ENCODE measurements around the gene BICDL2.

Gene BICDL2

DNA sequence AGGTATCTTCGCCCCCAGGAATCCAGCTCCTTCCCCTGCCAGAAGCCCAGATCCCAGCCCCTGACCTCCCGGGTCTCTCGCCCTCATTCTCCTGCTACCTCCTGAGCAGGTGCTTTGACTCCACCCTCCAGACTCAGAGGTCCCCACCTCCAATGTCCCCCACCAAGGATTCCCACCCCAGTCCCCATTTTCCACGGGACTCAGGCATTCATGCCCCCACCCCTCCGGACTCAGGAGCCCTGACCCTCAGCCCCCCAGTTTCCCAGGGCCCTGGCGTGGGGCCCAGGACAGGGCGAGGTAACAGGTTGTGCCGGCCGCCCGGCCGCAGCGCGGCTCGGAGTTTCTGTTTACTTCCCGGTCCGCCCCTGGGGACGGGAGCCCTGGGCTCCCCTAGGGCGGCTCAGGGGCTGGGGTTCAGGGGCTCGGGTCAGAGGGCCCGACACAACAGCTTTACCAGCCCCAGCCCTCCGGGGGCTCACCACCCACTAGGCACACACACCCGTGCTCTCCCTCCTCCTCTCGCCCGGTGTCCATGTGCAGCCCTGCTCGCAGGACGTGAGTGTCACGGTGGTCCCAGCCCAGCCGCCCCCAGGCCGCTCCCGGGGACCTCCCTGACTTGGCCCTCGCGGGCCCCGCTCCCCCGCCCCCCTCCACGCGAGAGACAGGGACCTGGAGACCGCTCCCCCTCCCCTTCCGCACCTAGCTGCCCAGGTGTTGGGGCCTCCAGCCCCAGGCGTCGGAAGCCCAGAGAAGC lies 595 bp downstream of the BICDL2 start:
- H3K9me3 ChIP-seq: no peaks in the 10 kb centered on the region
- peaks cover 100% of the 10 kb centered on the region for H3K27me3 ChIP-seq
- no peaks in the 10 kb centered on the region for H3K36me3 ChIP-seq
- H3K27ac ChIP-seq: no peak overlapping the region
- TF ChIP-seq Cebpa-rat (IDR thresholded peaks at IDR 0.05): no peak
- no peak overlapping the region for H3K9ac ChIP-seq
- peaks cover 45% of the 10 kb centered on the region for H4K20me1 ChIP-seq
- H3K4me1 ChIP-seq: peaks cover 13% of the 10 kb centered on the region
- peak overlapping the region; percentile 31; the same call in 1 of the 2 replicates for H3K4me3 ChIP-seq
- peak overlapping the region; percentile 61 for H3K4me2 ChIP-seq

- TF ChIP-seq Cebpa-rat (IDR thresholded peaks at IDR 0.05): no peak
- Histone ChIP-seq H3K27me3 (peaks cover 100% of the 10 kb centered on the region), H3K36me3 (no peaks in the 10 kb centered on the region), H3K27ac (no peak overlapping the region), H3K9me3 (no peaks in the 10 kb centered on the region), H3K4me1 (peaks cover 13% of the 10 kb centered on the region), H3K9ac (no peak overlapping the region), H3K4me3 (no peak overlapping the region), H4K20me1 (peaks cover 52% of the 10 kb centered on the region), H3K4me2 (peak overlapping the region; percentile 61)
Measured at GRCh38 chr16:3035289-3035971, 1.3 kb downstream of the BICDL2 start.

DNA sequence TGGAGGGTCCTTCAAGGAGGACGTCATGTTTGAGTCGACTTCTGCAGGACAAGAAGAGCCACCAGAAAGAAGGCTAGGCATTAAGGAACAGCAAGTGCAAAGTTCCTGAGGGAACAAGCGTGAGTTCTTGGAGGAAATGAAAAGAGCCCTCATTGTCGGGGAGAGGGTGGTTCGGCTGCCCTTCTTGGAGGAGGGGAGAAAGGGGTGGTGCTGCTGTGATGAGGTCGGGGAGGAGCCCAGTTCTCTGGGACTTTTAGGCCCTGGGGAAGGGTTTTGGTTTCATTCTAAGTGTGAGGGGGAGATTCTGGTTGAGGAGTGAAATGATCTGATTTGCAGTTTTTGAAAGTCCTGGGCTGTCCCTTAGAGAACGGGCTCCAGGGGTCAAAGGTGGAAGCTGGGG lies 4.1 kb downstream of the BICDL2 start:
- H3K27me3 ChIP-seq: peaks cover 95% of the 10 kb centered on the region
- H3K4me2 ChIP-seq: no peak overlapping the region

DNA sequence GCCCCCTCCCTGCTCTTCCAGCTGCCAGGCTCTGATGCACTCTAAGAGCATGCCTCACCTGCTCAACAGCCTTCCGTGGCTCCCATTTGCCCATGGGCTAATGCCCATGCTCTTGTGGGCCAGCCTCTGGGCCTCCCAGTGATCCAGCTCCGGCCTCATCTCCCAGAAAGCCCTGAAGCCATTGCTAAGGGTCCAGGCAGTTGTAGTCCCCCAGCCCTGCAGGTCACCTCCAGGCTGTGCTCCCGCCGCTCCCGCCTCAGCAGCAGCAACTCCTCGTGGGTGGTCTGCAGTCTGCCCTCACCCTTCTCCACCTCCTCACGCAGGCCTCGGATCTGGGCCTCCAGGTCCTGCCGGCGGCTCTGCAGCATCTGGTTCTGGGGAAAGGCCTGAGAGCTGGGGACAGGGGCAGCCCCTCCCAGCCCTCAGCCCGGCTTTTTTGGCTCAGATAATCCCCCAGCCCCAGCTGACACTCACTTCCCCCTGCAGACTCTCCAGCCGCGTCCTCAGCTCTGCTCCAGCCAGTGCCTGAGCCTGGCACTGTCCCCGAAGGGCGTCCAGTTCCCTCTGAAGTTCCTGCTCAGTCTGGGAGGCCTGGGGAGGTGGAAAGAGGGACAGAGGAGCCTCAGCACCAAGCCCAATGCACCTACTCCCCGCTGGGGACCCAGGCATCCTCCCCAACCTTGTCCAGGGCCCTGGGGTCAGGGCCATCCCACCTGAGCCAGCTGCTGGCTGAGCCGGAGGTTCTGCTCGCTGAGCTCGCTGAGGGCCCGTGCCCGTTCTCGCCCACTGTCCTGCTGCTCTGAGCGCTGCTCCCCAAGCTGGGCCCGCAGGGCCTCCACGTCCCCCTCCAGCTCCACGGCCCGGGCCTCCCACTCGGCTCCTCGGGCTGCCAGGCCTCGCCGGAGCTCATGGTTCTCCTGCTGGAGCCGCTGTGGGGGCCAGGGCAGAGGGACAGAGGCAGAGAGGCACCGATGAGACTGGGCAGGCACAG lies 6.2 kb downstream of the BICDL2 start:
- no peak overlapping the region for H3K27ac ChIP-seq
- TF ChIP-seq Cebpa-rat (IDR thresholded peaks at IDR 0.05): no peak
- H3K4me1 ChIP-seq: peaks cover 36% of the 10 kb centered on the region
- no peaks in the 10 kb centered on the region for H3K9me3 ChIP-seq
- no peak overlapping the region for H3K4me3 ChIP-seq
- H3K4me2 ChIP-seq: no peak overlapping the region
- H4K20me1 ChIP-seq: peaks cover 78% of the 10 kb centered on the region
- peaks cover 73% of the 10 kb centered on the region for H3K27me3 ChIP-seq
- H3K36me3 ChIP-seq: peaks cover 21% of the 10 kb centered on the region
- H3K9ac ChIP-seq: no peak overlapping the region

More for the DNA sequence above, 4.1 kb downstream of the BICDL2 start:
- H3K4me3 ChIP-seq: no peak overlapping the region
- no peak overlapping the region for H3K27ac ChIP-seq
- no peaks in the 10 kb centered on the region for H3K36me3 ChIP-seq
- H4K20me1 ChIP-seq: peaks cover 68% of the 10 kb centered on the region
- no peak overlapping the region for H3K9ac ChIP-seq
- no peak for TF ChIP-seq Cebpa-rat (IDR thresholded peaks at IDR 0.05)
- no peaks in the 10 kb centered on the region for H3K9me3 ChIP-seq
- H3K4me1 ChIP-seq: peaks cover 38% of the 10 kb centered on the region

DNA sequence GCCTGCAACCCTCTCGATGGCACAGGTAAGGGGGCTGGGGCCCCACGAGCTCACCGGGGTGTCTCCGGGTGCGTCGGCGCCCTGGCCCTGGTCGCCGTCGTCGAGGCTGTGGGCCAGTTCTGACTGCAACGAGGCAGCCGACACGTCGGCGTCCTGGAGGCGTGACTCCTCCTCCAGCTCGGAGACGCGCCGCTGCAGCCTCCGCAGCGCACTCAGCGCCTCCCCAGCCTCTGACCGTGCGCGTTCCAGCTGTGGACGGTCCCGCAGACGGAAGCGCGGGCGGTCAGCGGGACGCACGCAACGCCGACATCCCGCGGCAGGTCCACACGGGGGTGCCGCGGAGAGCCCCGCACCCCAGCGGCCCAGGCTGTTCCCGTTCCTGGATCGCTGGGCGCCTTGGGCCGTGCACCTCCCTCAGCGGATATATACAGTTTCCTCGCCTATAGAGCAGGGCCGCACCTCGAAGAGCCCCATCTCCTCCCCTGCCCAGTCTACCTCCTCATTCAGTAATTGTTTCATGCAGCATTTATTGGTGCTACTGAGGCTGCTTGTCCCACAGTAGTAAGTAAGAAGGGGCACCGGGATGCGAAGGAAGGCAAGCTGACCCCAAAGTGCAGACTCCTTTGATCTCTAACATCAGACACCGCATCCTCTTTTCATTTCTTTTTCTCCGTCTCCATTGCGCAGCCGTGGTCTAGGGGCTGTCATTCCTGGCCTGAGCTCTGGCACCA lies 7.1 kb downstream of the BICDL2 start:
- peaks cover 41% of the 10 kb centered on the region for H3K4me1 ChIP-seq
- peak overlapping the region; percentile 47; the same call in 1 of the 2 replicates for H3K4me3 ChIP-seq

DNA sequence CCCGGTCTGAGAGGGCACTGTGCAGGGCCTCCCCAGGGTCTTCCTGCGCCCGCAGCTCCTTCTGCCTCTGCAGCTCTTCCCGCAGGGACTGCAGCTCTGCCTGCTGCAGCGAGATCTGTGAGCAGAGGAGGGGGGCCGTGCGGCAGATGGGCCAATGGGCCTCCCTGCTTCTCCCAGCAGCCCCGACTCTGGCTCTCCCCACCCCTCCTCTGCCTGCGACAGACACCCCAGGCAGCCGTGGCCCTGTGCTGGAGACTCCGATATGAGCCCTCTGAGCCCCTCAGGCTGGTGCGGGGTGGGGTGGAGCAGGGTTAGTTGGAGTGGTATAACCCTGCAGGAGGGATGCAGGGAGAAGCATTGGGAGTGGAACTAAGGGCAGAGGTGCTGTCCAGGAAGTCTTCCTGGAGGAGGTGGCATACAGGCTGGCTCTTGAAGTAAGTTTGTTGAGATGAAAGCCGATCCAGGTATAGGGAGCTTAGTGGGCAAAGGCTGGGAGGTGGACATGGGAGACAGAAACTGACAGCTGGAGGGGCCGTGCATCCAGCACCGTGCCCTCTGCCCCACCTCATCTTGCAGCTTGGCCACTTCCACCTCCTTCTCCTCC lies 7.9 kb downstream of the BICDL2 start:
- H3K36me3 ChIP-seq: peaks cover 23% of the 10 kb centered on the region
- H3K9ac ChIP-seq: no peak overlapping the region
- H3K4me3 ChIP-seq: 0 out of 2 replicates have a peak overlapping the region, but pooled peaks have one; percentile 25
- H3K27me3 ChIP-seq: peaks cover 56% of the 10 kb centered on the region
- H3K27ac ChIP-seq: no peak overlapping the region
- no peaks in the 10 kb centered on the region for H3K9me3 ChIP-seq
- TF ChIP-seq Cebpa-rat (IDR thresholded peaks at IDR 0.05): no peak
- peaks cover 80% of the 10 kb centered on the region for H4K20me1 ChIP-seq
- H3K4me1 ChIP-seq: peaks cover 45% of the 10 kb centered on the region
- peak overlapping the region; percentile 69 for H3K4me2 ChIP-seq

More for the DNA sequence above, 7.1 kb downstream of the BICDL2 start:
- no peak overlapping the region for H3K9ac ChIP-seq
- no peak for TF ChIP-seq Cebpa-rat (IDR thresholded peaks at IDR 0.05)
- H3K4me2 ChIP-seq: peak overlapping the region; percentile 52
- no peak overlapping the region for H3K27ac ChIP-seq
- peaks cover 65% of the 10 kb centered on the region for H3K27me3 ChIP-seq
- H4K20me1 ChIP-seq: peaks cover 82% of the 10 kb centered on the region
- H3K36me3 ChIP-seq: peaks cover 23% of the 10 kb centered on the region
- H3K9me3 ChIP-seq: no peaks in the 10 kb centered on the region

DNA sequence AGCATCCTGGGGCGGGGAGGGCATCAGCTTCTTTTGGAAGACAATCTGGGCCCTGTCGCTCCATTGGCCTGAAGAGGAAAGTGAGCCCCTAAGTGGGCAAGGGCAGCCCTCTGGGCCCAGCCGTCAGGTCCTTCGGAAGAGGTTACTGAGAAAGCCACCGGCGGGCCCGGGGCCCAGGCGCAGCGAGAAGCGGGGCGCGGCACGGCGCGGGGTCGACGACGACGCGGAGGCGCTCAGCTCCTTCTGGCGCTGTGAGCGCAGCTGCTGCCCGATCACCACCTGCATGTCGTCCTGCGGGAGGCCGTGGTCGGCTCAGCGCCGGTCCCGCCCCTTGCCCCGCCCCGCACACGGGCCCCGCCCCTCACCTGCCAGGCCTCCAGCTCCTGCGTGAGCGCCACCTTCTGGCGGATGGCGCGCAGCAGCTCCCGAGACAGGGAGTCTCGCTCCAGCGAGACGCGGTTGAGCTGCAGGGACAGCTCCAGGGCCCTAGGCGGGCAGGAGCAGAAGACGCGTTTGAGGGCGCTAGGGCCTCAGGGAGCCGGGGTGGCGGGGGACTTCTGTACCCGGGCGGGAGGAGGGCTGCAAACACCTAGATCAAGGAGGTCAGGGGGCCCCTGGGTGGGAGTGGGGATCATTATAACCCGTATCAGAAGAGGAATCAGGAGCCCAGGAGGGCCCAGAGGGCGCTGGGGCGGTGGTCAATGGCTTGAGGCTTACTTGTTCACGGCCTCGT lies 8.6 kb downstream of the BICDL2 start:
- peak overlapping the region; percentile 12; the same call in 1 of the 2 replicates for H3K27ac ChIP-seq
- H3K4me3 ChIP-seq: 0 out of 2 replicates have a peak overlapping the region, but pooled peaks have one; percentile 25
- no peak for TF ChIP-seq Cebpa-rat (IDR thresholded peaks at IDR 0.05)
- peaks cover 51% of the 10 kb centered on the region for H3K4me1 ChIP-seq
- peaks cover 81% of the 10 kb centered on the region for H4K20me1 ChIP-seq
- H3K9ac ChIP-seq: no peak overlapping the region
- no peaks in the 10 kb centered on the region for H3K9me3 ChIP-seq
- peaks cover 23% of the 10 kb centered on the region for H3K36me3 ChIP-seq
- H3K27me3 ChIP-seq: peaks cover 50% of the 10 kb centered on the region
- H3K4me2 ChIP-seq: peak overlapping the region; percentile 87

DNA sequence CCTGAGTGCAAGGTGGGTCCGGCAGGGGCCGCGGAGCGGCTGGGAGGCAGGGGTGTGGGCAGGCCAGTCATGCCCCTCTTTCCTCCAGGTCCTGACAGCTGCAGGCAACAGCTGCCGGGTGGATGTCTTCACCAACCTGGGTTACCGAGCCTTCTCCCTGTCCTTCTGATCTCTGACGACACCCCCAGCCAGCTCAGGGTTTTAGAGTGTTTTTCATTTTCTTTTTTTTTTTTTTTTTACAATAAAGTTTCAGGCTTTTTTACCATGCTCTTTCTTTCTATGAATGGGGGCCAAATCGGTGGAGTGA lies 9.3 kb downstream of the BICDL2 start:
- peaks cover 43% of the 10 kb centered on the region for H3K27me3 ChIP-seq
- TF ChIP-seq Cebpa-rat (IDR thresholded peaks at IDR 0.05): no peak
- H3K4me1 ChIP-seq: peaks cover 58% of the 10 kb centered on the region
- H3K4me3 ChIP-seq: no peak overlapping the region
- peak overlapping the region; percentile 87 for H3K4me2 ChIP-seq
- no peak overlapping the region for H3K27ac ChIP-seq
- peaks cover 85% of the 10 kb centered on the region for H4K20me1 ChIP-seq
- no peak overlapping the region for H3K9ac ChIP-seq
- no peaks in the 10 kb centered on the region for H3K9me3 ChIP-seq
- peaks cover 23% of the 10 kb centered on the region for H3K36me3 ChIP-seq
